B cell (primary cell): Measurements from ENCODE around the gene TPST2.

Experiments
- EZH2 ChIP-seq: IDR thresholded peaks from 2 replicates; pipeline ENCODE4 v1.6.1; 2012; ENCODE audit warnings: borderline replicate concordance, low read depth, mild to moderate bottlenecking, moderate library complexity, low read length; ENCODE audit not compliant: insufficient read depth, poor library complexity, severe bottlenecking
- TF ChIP-seq, protein P1 (sequence below): fragments of 200-600 bp; IDR thresholded peaks from one replicate; pipeline ENCODE4 v1.8.0; 2022; ENCODE audit warnings: antibody characterized with exemption, mild to moderate bottlenecking

DNA sequence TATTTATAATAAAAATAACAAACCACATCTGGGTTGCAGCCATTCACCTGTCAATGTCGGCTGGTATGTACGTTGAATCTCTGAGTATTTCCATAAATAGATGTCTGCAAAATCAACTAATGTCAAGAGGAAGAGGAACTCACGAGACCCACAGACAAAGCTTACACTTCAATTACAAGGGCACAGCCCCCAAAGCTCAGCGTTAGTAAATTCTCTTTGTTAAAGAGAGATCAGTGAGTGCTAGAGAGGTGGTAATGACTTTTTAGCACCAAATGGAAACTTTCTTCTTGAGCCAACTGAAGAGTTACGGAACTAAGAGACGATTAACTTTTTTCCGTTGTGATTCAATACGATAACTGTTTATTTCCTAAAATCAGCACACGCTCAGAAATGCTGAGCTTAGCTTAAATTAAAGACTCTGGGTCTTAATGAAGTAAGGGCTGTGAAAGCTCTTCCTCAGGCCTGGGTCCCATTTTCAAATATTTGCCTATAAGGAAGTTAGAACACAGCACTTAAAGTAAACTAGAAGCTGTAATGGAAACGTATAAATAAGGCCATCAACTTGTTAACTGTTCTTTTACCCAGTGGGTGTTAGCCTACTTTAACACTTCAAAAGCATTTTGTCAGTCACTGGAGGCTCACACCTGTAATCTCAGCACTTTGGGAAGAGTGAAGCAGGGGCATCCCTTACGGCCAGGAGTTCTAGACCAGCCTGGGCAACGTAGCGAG is 54.9 kb downstream of the TPST2 start:
- TF ChIP-seq, protein P1, sequence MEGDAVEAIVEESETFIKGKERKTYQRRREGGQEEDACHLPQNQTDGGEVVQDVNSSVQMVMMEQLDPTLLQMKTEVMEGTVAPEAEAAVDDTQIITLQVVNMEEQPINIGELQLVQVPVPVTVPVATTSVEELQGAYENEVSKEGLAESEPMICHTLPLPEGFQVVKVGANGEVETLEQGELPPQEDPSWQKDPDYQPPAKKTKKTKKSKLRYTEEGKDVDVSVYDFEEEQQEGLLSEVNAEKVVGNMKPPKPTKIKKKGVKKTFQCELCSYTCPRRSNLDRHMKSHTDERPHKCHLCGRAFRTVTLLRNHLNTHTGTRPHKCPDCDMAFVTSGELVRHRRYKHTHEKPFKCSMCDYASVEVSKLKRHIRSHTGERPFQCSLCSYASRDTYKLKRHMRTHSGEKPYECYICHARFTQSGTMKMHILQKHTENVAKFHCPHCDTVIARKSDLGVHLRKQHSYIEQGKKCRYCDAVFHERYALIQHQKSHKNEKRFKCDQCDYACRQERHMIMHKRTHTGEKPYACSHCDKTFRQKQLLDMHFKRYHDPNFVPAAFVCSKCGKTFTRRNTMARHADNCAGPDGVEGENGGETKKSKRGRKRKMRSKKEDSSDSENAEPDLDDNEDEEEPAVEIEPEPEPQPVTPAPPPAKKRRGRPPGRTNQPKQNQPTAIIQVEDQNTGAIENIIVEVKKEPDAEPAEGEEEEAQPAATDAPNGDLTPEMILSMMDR: no peak
- no peak for TF ChIP-seq EZH2
